Endothelial cell of umbilical vein (primary cell): ENCODE results near the gene GRPEL1. TPM values are rescaled to one million over a fixed set of nuclear protein-coding genes. Genes with fewer than 3 reads are reported as not detected.

Experiments
- BruUV-seq: library from RNA; stranded (reverse); fragments of 400-500 nt; replicated peaks from 2 replicates; lab custom pipeline; 2021; lab: Mats Ljungman, UMichigan
- CTCF ChIA-PET: fragments of 300-600, 350-600 bp; sonication (Branson Sonifier 250); formaldehyde crosslinking; loops from one replicate; lab custom pipeline; 2021; ENCODE audit warnings: antibody characterized with exemption, inconsistent platforms; lab: Charles Lee
- POLR2A ChIA-PET: fragments of 300-600, 350-600 bp; sonication (Branson Sonifier 250); formaldehyde crosslinking; loops from one replicate; lab custom pipeline; 2021; ENCODE audit warnings: antibody characterized with exemption, inconsistent platforms; lab: Charles Lee
- DNase-seq: peaks from one replicate; pipeline ENCODE4 v3.0.0-alpha.2; 2011; ENCODE audit warnings: low read depth, low spot score
- FAIRE-seq: peaks from 2 replicates; lab custom pipeline; 2011; peaks lifted over from hg19 to GRCh38; lab: Jason Lieb, UNC
- H2AFZ ChIP-seq: 2 replicates; pipeline ENCODE4 v1.6.0; 2012; ENCODE audit warnings: low read depth, low read length, control low read depth, inconsistent platforms
- H3K27ac ChIP-seq: 2 replicates; pipeline ENCODE4 v1.5.1; 2011; ENCODE audit warnings: low read depth, mild to moderate bottlenecking, control low read depth, low read length, moderate library complexity; ENCODE audit not compliant: insufficient read depth
- H3K27me3 ChIP-seq, 2 experiments: 2 replicates each; pipeline versions ENCODE4 v1.6.0 to v1.6.1; 2011; ENCODE audit warnings: low read length in 2 of 2, mixed read lengths in 1 of 2; ENCODE audit not compliant: control insufficient read depth in 2 of 2, insufficient read depth in 2 of 2
- H3K36me3 ChIP-seq, 2 experiments: 2 replicates in 1 of 2; 3 replicates in 1 of 2; pipeline ENCODE4 v1.5.1; 2011; ENCODE audit warnings: low read length in 2 of 2, mild to moderate bottlenecking in 1 of 2, moderate library complexity in 1 of 2; ENCODE audit not compliant: control insufficient read depth in 2 of 2, insufficient read depth in 2 of 2; ENCODE audit errors: extremely low read depth in 1 of 2
- H3K4me1 ChIP-seq: 3 replicates; pipeline ENCODE4 v1.5.1; 2011; ENCODE audit warnings: mild to moderate bottlenecking, low read length; ENCODE audit not compliant: control insufficient read depth, insufficient read depth; ENCODE audit errors: extremely low read depth
- H3K4me2 ChIP-seq: 2 replicates; pipeline ENCODE4 v1.6.1; 2011; ENCODE audit warnings: low read length, control low read depth, mixed read lengths; ENCODE audit not compliant: insufficient read depth
- H3K4me3 ChIP-seq, 3 experiments: fragments of 200-600 bp in 1 of 3; sonication (generic), shearing (Covaris generic) in 1 of 3; replicated peaks in 1 of 3; 2 replicates each; pipeline ENCODE4 v1.5.1; 2011 to 2016; ENCODE audit warnings: control low read depth in 3 of 3, low read length in 3 of 3, mild to moderate bottlenecking in 2 of 3, inconsistent platforms in 1 of 3, low read depth in 1 of 3, moderate library complexity in 1 of 3; ENCODE audit not compliant: insufficient read depth in 1 of 3
- H3K79me2 ChIP-seq: 2 replicates; pipeline ENCODE4 v1.6.0; 2012; ENCODE audit warnings: low read length, inconsistent platforms; ENCODE audit not compliant: control insufficient read depth, insufficient read depth
- H3K9ac ChIP-seq: replicated peaks from 2 replicates; pipeline ENCODE3; 2011; ENCODE audit warnings: low read length, control low read depth; ENCODE audit not compliant: insufficient read depth; ENCODE audit errors: extremely low read depth
- H3K9me1 ChIP-seq: replicated peaks from 3 replicates; pipeline ENCODE4 v1.6.0; 2011; ENCODE audit warnings: mild to moderate bottlenecking, low read length; ENCODE audit not compliant: control insufficient read depth, insufficient read depth; ENCODE audit errors: extremely low read depth
- H3K9me3 ChIP-seq: replicated peaks from 2 replicates; pipeline ENCODE4 v1.5.1; 2012; ENCODE audit warnings: low read length, inconsistent platforms; ENCODE audit not compliant: control insufficient read depth, insufficient read depth
- H4K20me1 ChIP-seq: replicated peaks from 2 replicates; pipeline ENCODE3; 2011; ENCODE audit warnings: mild to moderate bottlenecking, low read length; ENCODE audit not compliant: control insufficient read depth, insufficient read depth; ENCODE audit errors: extremely low read depth
- EZH2 ChIP-seq: IDR thresholded peaks from 2 replicates; pipeline ENCODE4 v1.6.1; 2012; ENCODE audit warnings: borderline replicate concordance, low read depth, mild to moderate bottlenecking, moderate library complexity, low read length, inconsistent platforms; ENCODE audit not compliant: severe bottlenecking
- FOS ChIP-seq: IDR thresholded peaks from 2 replicates; pipeline ENCODE4 v1.6.1; 2011; ENCODE audit warnings: mild to moderate bottlenecking, low read length, moderate library complexity, borderline replicate concordance; ENCODE audit not compliant: insufficient read depth
- GATA2 ChIP-seq: IDR thresholded peaks from 2 replicates; pipeline ENCODE4 v1.7.0; 2011; ENCODE audit warnings: low read depth, mild to moderate bottlenecking, moderate library complexity, mixed read lengths, low read length; ENCODE audit not compliant: insufficient read length, insufficient read depth
- JUN ChIP-seq: IDR thresholded peaks from 2 replicates; pipeline ENCODE4 v1.6.1; 2011; ENCODE audit warnings: borderline replicate concordance, low read depth; ENCODE audit not compliant: insufficient read length, insufficient read depth
- MYC ChIP-seq: IDR thresholded peaks from one replicate; pipeline ENCODE4 v1.6.1; 2011; ENCODE audit warnings: mild to moderate bottlenecking, low read depth, low read length
- POLR2A ChIP-seq: IDR thresholded peaks from 2 replicates; pipeline ENCODE4 v1.6.1; 2012; ENCODE audit warnings: low read depth, mild to moderate bottlenecking, control low read depth, low read length
- POLR2AphosphoS5 ChIP-seq: IDR thresholded peaks from 2 replicates; pipeline ENCODE4 v1.6.1; 2012; ENCODE audit warnings: low read depth, mild to moderate bottlenecking, control low read depth, low read length, moderate library complexity; ENCODE audit not compliant: insufficient read depth
- dilution Hi-C: fragments of 300-500 bp; cut with MboI; formaldehyde crosslinking; loops from one replicate; pipeline ENCODE4 v1.15.0; 2019; ENCODE audit warnings: low sequenced_read_pairs; ENCODE audit not compliant: extremely low pct_ligation_motif_present
- intact Hi-C: fragments of 100-400 bp; cut with micrococcal nuclease; formaldehyde crosslinking; loops from one replicate; pipeline ENCODE4 v1.10.0; 2022
- polyA plus RNA-seq, 4 experiments: library from polyadenylated mRNA; depleted of rRNA in 3 of 4; stranded (reverse) in 3 of 4; unstranded in 1 of 4; fragments of >200 nt; gene quantifications; 2 replicates each; pipeline versions ENCODE4 v1.2.1 to v1.2.3, GENCODE V29; 2011 to 2012; ENCODE audit warnings: missing spikeins in 1 of 4
- total RNA-seq: library from RNA; stranded (reverse); gene quantifications from 2 replicates; pipeline ENCODE4 v1.2.3, GENCODE V29; 2021
- TF ChIP-seq, protein P1 (sequence below): IDR thresholded peaks from 2 replicates; pipeline ENCODE4 v1.6.1; 2011; ENCODE audit not compliant: insufficient read depth, insufficient read length
- TF ChIP-seq, protein P2 (sequence below), 2 donors: IDR thresholded peaks; 1 replicate in 1 of 2; 2 replicates in 1 of 2; pipeline ENCODE4 v1.5.1; 2011; ENCODE audit warnings: low read length in 2 of 2, mild to moderate bottlenecking in 2 of 2, moderate library complexity in 2 of 2, control low read depth in 1 of 2, inconsistent platforms in 1 of 2, low read depth in 1 of 2; ENCODE audit not compliant: insufficient read depth in 1 of 2; ENCODE audit errors: extremely low read depth in 1 of 2

GRPEL1 gene
- total and polyA plus RNA-seq, 2 donors (not counting 3 experiments of a cell fraction or from before 2014, with no cell fraction given), result 17.3 to 42.6 TPM

- no peaks in the 10 kb centered on the region for H4K20me1 ChIP-seq
- no peak overlapping the region for H2AFZ ChIP-seq
- TF ChIP-seq MYC (no peak), POLR2A (no peak), JUN (no peak), GATA2 (no peak), POLR2AphosphoS5 (no peak), FOS (no peak), EZH2 (no peak)
- TF ChIP-seq, protein P1, sequence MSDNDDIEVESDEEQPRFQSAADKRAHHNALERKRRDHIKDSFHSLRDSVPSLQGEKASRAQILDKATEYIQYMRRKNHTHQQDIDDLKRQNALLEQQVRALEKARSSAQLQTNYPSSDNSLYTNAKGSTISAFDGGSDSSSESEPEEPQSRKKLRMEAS, result no peak
- TF ChIP-seq, protein P2, sequence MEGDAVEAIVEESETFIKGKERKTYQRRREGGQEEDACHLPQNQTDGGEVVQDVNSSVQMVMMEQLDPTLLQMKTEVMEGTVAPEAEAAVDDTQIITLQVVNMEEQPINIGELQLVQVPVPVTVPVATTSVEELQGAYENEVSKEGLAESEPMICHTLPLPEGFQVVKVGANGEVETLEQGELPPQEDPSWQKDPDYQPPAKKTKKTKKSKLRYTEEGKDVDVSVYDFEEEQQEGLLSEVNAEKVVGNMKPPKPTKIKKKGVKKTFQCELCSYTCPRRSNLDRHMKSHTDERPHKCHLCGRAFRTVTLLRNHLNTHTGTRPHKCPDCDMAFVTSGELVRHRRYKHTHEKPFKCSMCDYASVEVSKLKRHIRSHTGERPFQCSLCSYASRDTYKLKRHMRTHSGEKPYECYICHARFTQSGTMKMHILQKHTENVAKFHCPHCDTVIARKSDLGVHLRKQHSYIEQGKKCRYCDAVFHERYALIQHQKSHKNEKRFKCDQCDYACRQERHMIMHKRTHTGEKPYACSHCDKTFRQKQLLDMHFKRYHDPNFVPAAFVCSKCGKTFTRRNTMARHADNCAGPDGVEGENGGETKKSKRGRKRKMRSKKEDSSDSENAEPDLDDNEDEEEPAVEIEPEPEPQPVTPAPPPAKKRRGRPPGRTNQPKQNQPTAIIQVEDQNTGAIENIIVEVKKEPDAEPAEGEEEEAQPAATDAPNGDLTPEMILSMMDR (IDR thresholded peaks at IDR 0.05; ENCODE audit: extremely low read depth in 1 of 2, insufficient read depth in 1 of 2, low read depth in 1 of 2, low read length in 2 of 2), result no peak
- H3K4me1 ChIP-seq, result peaks cover 13% of the 10 kb centered on the region
- dilution Hi-C loops, result no loop called here
- no peak overlapping the region for H3K9ac ChIP-seq
- no peaks in the 10 kb centered on the region for H3K27me3 ChIP-seq
- FAIRE-seq (no peak), DNase-seq (no peak)
- H3K4me2 ChIP-seq, result no peak overlapping the region
- H3K27ac ChIP-seq, result no peak overlapping the region
- POLR2A ChIA-PET, result no interaction called here
- H3K4me3 ChIP-seq, result no peak overlapping the region
- intact Hi-C loops, result no loop called here
- no TSS peak for BruUV-seq
- H3K36me3 ChIP-seq, result peaks cover 2 to 6% of the 10 kb centered on the region in 2 experiments
- H3K79me2 ChIP-seq, result peaks cover 24% of the 10 kb centered on the region
- H3K9me1 ChIP-seq, result no peaks in the 10 kb centered on the region
- H3K9me3 ChIP-seq, result no peaks in the 10 kb centered on the region
- CTCF ChIA-PET, result interaction anchor here (1.2 to 1.7 kb wide), 2 partner anchors 9 to 16 kb away, joined by 4 to 5 read pairs; partner anchors contain the start of genes GRPEL1 and TADA2B
Measured at GRCh38 chr4:7052313-7052712, 15.6 kb downstream of the GRPEL1 start.
